HCT116 (cell line): ENCODE data around the gene C1QTNF2.

Experiments
- CTCF ChIP-seq, 3 experiments: fragments of 200-600 bp in 1 of 3; sonication (generic) in 1 of 3; IDR thresholded peaks in 2 of 3; conservative IDR thresholded peaks in 1 of 3; 2 replicates each; pipeline ENCODE4 v1.5.1; 2012 to 2017; ENCODE audit warnings: low read depth in 2 of 3, low read length in 2 of 3, antibody characterized with exemption in 1 of 3, borderline replicate concordance in 1 of 3, control low read depth in 1 of 3, mild to moderate bottlenecking in 1 of 3, mixed read lengths in 1 of 3, mixed run types in 1 of 3, moderate library complexity in 1 of 3; ENCODE audit not compliant: insufficient read depth in 1 of 3
- POLR2A ChIP-seq: IDR thresholded peaks from 2 replicates; pipeline ENCODE4 v1.7.0; 2011; ENCODE audit warnings: borderline replicate concordance; ENCODE audit not compliant: insufficient read depth, insufficient read length; ENCODE audit errors: extremely low read depth

- TF ChIP-seq POLR2A (no peak), CTCF (IDR thresholded peaks at IDR 0.05 in 2 of 3, conservative IDR thresholded peaks at IDR 0.05 in 1 of 3; ENCODE audit: borderline replicate concordance in 1 of 3, insufficient read depth in 1 of 3, low read depth in 2 of 3, low read length in 2 of 3) (no peak)
Observed at GRCh38 chr5:160349935-160350303, 20.5 kb downstream of the C1QTNF2 start.
